GM19395 (cell line): ENCODE measurements around the gene GABBR2.

Experiments
- ATAC-seq: cut with Tn5 transposase; IDR thresholded peaks from one replicate; pipeline ENCODE4 v1.9.1; 2021; ENCODE audit warnings: mild to moderate bottlenecking, moderate library complexity; ENCODE audit not compliant: unreplicated experiment

The GABBR2 gene

DNA sequence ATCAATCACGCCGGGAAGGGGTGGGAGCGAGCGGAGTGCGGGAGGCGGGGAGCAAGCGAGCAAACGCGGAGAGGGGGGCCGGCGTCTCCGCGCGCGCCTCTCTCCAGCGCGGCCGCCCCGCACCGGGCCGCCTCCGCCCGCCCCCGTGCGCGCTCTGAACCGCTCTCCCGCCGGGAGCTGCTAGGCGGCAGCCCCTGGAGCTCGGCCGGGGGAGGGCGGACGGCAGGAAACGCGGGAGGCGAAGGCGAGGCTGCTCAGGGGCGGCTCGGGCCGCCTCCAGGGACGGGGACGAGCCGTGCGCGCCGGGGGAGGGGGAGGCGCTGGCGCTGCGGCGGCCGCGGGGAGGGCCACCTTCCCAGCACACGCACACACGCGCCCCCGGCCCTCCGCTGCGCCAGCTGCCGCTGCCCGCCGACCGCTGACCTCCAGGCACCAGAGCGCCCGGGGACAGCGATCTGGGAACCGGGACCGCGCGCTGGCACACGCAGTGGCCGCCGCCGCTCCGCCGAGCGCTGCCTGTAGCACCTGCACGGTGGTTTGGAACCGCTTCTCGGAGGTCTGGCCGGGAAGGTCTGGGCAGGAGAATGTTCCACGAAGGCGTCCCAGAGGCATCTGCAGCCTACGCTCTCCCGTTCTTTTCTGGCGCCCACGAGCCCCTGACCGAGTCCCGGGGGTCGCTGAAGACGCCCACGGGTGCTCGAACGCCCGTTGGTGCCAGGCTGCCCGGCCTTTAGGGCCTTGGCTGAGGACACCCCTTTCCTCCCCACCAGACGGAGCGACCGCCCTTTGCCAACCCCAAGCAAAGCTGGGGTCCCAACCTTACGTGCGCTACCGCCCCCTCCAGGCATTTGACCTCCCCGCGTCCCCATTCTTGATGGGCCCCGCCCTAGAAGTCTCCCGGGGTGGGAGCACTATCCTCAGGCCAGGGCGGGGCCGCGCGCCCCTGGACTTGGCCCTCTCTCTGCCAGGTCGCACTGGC, at the start of gene GABBR2:
GABBR2 (minus strand) TSS at position 3 of the 979 bp plus-strand sequence. CDS start 198 bp downstream, outside the sequence.
- ATAC-seq: no peak

DNA sequence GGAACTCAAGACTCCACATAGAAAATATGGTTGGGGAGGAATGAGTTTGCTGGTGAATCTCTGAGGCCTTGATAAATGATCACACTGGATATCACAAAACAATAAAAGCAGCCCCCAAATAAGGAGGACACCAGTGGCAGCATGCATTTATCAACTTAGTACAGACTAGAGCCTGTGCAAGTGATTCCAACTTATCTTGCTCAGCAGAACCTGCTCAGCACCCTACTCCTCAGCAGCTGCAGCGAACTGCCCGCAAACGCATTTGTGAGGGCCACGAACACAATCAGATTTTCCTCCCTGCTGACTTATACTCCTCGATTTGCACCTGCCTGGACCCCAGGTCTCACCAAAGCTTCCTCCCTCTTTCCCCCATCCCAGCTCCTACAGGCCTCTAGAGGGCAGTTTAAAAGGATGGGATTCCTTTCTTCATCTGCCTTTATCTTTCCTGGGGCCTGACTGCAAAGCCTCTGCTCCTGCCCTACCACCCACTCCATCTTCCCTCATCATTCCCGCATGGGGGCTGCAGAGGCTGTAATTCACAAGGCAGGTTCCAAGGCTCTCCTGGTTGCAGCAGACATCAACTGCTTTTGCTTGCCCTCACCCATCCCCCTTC, 46.4 kb upstream of the GABBR2 start:
- no peak for ATAC-seq

DNA sequence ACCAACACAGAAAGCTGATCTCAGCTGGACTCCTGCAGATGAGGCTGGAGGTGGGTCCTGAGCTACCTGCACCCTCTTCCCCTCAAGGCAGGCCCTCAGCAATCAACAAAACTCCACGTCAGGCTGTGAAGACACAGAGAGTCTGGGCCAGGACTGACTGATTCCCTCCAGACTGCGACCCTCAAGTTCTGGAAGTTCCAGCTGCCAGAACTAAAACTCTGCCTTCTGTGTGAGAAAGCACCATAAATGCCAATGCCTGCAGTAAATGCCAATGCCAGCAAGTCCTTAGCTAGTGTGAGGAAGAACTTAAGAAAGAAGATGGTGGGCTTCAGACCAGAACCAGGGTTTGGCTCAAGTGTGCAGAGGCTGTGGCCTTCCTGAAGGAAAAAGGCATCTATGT, 42.5 kb upstream of the GABBR2 start:
- ATAC-seq: no peak

DNA sequence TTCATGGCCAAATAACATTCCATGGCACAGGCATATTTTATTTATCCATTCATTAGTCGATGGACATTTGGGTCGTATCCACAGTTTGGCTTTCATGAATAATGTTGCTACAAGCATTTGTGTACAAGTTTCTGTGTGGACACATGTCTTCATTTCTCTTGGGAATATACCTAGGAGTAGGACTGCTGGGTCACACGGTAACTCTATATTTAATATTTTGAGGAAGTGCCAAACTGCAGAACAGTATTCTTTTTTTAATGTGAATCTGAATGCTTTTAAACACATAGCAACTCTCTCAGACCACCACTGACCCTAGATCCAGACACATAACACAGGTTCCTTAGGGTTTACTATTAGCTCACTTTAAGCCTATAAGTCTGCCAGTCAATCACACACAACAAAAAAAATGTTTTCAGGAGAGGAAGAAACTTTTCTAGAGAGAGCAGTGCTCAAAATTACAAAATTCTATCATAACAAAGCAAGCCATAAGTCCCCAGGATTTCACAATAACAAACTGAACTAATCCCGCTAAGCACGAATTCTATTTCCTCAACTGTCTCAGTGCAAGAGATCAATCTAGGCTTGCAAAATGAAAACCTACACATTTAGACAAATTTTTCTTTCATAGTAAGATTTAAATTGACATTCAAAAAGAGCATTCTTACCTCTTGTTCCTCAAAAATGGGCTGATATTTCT, 41.8 kb upstream of the GABBR2 start:
- no peak for ATAC-seq

DNA sequence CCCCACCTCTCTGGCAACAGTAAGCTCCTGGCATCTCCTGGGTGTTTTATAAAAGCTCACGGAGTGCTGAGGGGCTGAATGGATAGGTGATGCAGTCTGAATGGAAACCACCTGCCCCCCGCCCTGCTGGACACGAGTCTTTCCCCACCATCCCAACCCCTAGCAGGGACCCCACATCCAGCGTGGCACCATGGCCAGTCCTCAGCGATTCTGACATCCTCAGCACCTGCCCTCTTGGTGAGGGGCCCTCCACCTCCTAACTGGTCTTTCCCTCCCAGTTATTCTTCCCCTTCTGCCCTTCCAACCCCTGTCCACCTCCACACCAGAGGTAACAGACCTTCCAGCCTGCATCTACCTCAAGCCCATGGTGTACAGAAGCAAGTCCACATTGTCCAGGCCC, 38.7 kb upstream of the GABBR2 start:
- ATAC-seq: no peak

DNA sequence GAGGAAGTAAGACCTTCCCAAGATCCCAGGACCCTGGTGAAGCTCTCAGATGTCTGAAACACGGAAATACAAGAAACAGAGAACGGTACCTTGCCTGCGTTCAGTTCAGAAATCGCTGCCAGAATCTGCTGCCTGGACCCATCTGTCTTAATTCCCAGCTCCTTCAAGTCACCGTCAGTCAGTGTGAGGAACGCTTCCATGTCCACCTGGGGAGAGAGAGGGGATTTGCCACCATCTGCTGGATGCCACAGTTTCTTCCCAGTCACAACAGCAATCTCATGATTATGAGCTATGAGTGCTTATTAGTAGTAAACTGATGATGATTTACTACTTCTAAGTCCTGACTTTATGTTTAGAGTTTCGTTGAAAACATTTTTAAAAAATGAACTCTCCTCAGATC, 36.7 kb upstream of the GABBR2 start:
- no peak for ATAC-seq

DNA sequence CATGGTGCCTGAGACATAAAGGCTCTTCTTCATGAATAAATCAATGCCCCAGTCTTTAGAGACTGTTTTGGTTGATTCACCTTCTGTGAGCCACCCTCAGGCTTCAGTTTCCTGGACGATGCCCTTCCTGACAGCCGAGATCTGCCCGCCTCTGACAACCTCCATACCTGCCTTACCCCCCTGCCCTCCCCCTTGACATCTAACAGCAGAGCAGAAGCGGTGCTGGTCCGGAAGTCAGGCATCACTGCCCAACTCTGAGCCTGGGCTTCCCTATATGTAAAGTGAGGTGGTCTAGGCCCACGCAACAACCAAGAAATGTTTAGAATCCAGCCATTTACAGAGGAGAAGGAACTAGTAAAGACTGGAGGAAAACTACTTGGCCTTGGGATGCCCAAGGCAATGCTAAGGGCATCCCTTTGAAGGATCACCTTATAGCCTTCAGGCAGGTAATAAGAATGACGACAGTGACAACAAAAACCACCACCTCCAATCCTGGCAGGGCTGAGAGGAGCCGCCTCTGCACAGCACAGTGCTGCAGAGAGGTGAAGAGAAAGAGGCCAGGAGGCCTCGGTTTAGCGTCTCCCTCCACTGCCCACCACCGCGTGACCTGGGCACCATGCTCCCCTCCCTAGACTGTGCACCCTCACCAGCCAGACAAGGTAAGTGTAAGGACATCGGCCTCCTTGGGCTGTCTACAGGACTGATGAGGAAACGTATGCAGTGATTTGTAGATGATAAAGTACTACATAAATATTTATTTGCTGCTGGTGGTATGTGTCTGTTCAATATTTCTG, 35.3 kb upstream of the GABBR2 start:
- ATAC-seq: no peak

DNA sequence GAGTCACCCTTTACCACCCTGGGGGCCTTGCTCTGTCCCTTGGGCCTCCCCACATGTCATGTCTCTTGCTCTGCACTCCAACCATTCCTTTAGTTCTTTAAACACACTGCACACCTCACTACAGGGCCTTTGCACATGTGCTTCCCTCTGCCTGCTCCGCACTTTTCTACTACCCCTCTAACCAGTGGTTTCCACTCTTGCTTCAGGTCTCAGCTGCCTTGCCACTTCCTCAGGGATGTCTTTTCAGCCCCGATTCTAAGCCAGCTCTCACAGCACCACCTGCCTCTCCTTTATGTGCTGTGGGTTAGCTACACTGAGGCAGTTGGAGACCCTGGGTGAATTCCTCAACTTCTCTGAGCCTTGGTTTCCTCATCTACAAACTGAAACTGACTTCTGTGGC, 34.6 kb upstream of the GABBR2 start:
- ATAC-seq: no peak

DNA sequence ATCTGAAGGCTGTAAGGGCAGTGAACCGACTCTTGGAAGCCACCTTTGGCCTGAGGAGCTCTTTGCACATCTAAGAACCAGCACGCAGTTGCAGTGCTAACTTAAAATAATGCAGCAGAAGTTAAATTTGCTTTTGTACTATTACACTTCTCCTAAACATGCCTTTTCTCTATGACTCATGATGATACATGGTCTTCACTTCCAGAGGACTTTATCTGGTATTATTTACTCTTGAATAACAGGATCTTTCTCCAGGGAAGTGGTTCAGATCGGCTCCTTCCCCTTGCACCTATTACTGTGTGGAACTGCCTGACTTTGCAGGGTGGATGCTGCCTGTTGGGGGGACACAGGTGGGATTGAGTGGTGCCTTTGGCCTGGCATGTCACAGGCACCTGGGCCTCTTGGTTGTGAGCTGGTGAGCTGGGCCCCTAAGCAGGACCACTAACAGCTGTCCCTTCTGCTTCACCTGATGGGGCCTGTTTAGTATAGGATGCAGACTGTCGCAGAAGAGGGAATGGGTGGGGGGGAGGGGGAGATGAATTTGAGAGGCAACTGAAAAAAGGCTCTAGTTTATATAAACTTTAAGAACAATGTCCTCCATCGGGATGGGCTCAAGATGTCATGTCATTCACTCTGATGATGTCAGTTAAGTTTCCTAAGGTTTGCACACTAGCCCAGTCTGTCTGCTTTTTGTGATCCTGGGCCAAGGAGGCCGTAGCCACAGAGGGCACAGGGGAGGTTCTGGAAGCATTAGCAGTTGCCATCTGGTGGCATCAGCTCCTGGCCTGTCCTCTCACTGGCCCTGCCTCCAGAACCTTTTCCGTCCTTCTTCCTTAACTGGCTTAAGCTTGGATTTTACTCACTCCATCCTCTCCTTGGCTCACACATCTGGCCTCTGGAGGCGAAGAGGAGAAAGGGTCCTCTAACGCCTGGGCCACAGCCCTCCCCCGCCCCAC, 33.9 kb upstream of the GABBR2 start:
- no peak for ATAC-seq

DNA sequence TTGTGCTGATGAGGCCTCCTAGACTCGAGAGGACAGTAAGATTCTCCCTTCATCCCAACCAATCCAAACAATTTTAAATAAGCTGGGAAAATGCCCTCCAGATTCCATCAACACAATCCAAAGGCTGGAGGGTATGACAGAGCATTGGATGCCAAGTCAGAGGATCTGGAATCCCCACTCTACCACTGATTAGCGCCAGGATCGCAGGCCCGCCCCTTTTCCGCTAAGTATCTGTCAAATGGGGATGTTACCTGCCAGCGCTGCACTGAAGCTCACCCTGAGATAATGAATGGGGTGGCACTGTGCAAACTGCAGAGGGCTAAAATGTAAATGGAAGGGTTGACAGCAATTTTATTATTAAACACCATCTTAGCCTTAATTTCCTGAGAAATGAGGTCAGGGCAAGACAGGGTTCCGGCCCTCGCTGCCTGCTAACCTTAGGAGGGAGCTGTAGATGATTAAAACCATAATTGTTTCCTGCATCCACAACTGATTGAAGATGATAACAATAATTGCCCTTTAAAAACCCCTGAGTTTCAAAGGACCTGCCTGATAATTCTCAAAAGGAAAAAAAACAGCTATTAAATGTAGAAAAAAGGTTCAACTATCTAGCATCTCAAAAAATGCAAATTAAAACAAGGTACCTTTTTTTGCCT, 31.6 kb upstream of the GABBR2 start:
- ATAC-seq: no peak

DNA sequence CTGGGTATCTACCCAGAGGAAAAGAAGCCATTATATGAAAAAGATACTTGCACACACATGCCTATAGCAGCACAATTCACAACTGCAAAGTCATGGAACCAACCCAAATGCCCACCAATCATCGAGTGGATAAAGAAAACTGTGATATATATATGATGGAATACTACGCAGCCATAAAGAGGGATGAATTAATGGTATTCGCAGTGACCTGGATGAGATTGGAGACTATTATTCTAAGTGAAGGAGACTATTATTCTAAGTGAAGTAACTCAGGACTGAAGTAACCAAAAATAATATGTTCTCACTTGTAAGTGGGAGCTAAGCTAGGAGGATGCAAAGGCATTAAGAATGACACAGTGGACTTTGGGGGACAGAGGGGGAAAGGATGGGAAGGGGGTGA, 30.0 kb upstream of the GABBR2 start:
- ATAC-seq: no peak

DNA sequence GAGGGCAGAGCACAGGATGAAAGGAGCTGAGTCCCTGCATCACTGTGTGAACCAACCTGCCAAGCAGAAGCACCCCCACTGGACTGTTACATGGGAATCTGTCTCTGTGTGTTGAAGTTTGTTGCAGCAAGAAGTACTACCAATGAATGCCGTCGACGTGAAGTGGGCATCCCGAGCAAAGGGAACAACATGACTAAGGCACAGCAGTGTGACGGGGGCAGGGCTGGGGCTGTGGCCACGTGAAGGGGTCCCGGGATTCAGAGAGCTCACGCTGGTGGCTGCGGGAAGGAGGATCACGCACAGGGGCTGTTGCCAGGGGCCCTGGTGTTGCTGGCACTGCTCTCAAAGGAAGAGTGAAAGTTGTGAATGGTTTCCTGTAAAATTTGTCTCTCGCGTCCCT, 27.5 kb upstream of the GABBR2 start:
- no peak for ATAC-seq

DNA sequence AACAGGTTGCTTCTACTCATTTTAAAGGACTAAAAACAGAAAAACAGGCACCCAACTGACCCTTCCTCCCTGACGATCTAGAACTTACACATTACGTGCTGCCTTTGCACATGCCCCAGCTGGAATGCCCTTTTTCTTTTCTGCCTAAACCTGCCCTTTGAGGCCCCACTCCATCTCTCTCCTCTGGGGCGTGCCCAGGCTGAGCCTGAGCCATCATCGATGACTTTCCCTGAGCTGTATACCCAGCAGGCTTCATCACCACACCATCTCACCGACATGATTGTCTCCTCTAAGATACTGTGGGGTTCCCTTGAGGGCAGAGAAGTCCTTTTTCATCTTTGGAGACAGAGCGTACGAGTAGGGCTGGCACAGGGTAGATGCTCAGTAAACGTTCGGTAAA, 24.1 kb upstream of the GABBR2 start:
- no peak for ATAC-seq

DNA sequence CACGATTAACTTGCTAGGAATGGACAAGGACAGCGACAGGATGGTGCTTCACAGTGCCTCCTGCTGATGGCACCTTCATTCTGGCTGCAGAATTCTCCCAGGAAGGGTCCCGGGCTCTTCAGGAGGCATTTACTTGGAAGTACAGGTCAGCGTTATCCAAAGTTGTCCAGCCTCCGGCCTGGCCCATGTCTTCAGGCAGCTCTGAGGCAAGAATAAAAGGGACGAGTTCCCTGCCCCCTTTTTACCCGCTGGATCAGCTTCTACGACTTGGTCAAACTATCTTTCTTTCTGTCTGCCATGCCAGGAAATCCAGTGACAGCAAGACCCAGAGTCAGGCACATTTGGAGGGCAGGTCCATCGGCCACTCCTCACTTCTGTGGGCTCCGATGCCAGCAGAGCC, 23.4 kb upstream of the GABBR2 start:
- no peak for ATAC-seq

DNA sequence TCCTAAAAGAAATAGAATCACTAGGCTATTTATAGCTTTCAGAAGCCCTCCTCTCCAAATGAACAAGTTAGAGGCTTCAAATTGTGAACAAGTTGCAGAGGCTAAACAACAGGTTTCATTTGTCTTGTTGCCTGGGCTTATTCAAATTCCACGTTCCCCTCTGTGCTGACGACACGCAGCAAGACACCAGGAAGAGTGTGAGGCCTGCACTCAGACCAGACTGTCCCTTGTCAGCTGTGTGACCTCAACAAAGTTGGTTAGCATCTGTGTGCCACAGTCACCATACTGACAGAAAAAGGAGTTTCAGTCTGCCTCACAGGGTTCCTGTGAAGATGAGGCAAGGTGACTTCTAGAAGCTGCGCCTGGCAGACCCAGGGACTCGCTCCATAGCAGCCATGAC, 22.1 kb upstream of the GABBR2 start:
- no peak for ATAC-seq

DNA sequence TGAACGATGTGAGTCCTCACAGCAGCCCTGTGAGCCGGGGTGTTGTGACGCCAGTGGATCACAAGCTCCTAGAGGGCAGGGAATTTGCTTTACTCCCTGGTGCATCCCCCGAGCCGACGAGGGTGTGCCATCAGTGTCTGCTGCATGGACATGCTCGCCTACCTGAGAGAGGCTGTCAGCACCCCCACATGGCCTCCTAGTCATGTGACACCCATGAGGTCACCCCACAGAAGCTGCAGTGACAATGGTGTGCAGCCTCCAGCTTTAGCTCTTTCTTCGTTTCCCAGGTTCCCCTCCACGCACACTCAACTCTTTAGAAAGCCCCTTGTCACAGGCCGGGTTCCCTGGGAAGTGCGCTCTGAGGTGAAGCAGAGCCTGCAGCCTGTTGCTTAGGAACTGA, 19.8 kb upstream of the GABBR2 start:
- ATAC-seq: no peak

DNA sequence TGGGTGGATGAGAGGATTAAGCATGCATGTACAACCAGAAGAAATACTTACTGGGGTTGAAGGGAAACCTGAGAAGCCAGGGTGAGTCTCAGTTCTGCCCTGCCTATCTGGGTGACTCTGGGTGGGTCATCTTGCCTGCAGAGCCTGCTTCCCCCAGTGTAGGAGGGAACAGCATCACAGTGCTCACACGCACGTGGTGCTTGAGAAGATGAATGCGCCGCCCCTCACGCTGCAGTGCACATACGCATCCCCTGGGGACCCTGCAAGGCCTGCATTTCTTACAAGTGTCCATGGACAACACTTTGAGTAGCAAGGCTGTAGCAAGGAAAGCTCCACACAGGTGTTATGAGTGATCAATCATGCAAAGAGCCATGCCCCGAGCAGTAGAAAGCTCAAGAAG, 18.7 kb upstream of the GABBR2 start:
- ATAC-seq: no peak

DNA sequence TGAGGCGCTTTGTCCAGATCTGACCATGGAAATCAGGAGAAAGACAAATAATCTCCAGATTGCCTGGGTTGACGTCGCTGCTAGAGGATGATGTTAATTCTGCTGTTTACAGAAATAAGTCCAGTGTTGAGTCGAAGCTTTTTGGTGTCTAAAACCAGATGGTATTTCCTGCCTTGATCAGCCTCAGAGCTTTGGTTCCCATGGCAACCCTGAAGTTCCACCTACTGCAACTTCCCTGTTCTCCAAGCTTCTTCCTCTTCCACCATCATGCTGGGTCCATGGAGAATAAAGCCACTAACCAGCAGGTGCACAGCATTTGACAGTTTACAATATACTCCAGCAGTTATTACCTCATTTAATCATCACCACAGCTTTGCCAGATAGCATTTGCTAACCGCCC, 18.0 kb upstream of the GABBR2 start:
- ATAC-seq: no peak

DNA sequence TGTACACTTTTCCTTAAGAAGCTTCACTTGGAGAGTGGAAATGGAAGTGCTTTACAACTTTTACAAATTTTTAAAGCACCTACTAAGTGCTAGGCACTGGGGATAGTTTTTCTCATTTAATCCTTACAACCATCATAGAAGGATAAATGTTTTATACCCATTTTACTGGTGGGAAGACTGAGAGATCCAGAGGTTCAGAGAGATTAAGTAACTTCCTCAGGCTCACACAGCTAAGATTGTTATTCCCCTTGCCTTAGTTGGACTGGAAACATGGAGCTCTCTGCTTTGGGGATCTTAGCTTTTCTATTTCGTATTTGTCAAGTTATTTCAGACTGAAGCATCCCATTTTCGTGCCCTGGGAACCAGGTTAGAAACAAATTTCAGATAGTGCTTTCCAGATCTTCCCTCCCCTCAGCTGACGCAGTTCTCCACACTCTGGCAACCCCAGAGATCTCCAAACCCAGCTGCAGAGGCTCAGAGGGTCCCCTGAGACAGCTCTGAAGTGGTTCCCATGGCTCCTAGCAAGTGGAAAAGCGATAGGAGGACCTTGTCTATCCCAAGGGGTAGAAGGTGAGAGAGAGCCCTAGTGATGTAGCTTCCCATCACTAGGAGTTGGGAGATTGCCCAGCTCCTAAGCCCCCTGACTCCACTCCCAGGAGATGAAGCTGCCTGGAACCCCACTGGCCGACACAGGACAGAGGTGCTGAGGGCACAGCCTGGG, 16.2 kb upstream of the GABBR2 start:
- no peak for ATAC-seq
